ENCODE results near the gene HNRNPR. TPM values are rescaled to one million over a fixed set of nuclear protein-coding genes. Genes with fewer than 3 reads are reported as not detected.
"Not testable (repeated sequence)": the region's sequence is repeated elsewhere in the genome, so short reads cannot be mapped to it uniquely, and the experiment has no call there.

Gene HNRNPR
- total RNA-seq, 1 donor from 2014 or later: 146 TPM

GRCh38 chr1:23274134-23274505, 70.0 kb downstream of the HNRNPR start:
- H3K9me3 Mint-ChIP-seq (ENCODE audit: unreplicated experiment): no peaks in the 10 kb centered on the region
- no peak overlapping the region for H3K27ac Mint-ChIP-seq (ENCODE audit: unreplicated experiment)
- no peaks in the 10 kb centered on the region for H3K27me3 Mint-ChIP-seq (ENCODE audit: unreplicated experiment)
- H3K4me1 Mint-ChIP-seq (ENCODE audit: unreplicated experiment): no peaks in the 10 kb centered on the region
- no peak for TF ChIP-seq CTCF (IDR thresholded peaks at IDR 0.05; ENCODE audit: unreplicated experiment)
- no peaks in the 10 kb centered on the region for H3K36me3 Mint-ChIP-seq (ENCODE audit: low read depth, unreplicated experiment)
- DNase-seq (ENCODE audit: low spot score): no peak
- H3K4me3 Mint-ChIP-seq (ENCODE audit: unreplicated experiment): no peak overlapping the region

- no peaks in the 10 kb centered on the region for H3K27me3 Mint-ChIP-seq (ENCODE audit: unreplicated experiment)
- H3K27ac Mint-ChIP-seq (ENCODE audit: unreplicated experiment): no peak overlapping the region
- H3K9me3 Mint-ChIP-seq (ENCODE audit: unreplicated experiment): no peaks in the 10 kb centered on the region
- no peak for TF ChIP-seq CTCF (IDR thresholded peaks at IDR 0.05; ENCODE audit: unreplicated experiment)
- no peaks in the 10 kb centered on the region for H3K4me1 Mint-ChIP-seq (ENCODE audit: unreplicated experiment)
- no peak for DNase-seq (ENCODE audit: low spot score)
- no peak overlapping the region for H3K4me3 Mint-ChIP-seq (ENCODE audit: unreplicated experiment)
- H3K36me3 Mint-ChIP-seq (ENCODE audit: low read depth, unreplicated experiment): no peaks in the 10 kb centered on the region
Observed at GRCh38 chr1:23273450-23274133, 70.5 kb downstream of the HNRNPR start.

GRCh38 chr1:23263380-23263887, 80.7 kb downstream of the HNRNPR start:
- TF ChIP-seq CTCF (IDR thresholded peaks at IDR 0.05; ENCODE audit: unreplicated experiment): no peak
- H3K27ac Mint-ChIP-seq (ENCODE audit: unreplicated experiment): no peak overlapping the region
- no peak for DNase-seq (ENCODE audit: low spot score)
- H3K9me3 Mint-ChIP-seq (ENCODE audit: unreplicated experiment): no peaks in the 10 kb centered on the region
- no peak overlapping the region for H3K4me3 Mint-ChIP-seq (ENCODE audit: unreplicated experiment)
- H3K36me3 Mint-ChIP-seq (ENCODE audit: low read depth, unreplicated experiment): no peaks in the 10 kb centered on the region
- H3K27me3 Mint-ChIP-seq (ENCODE audit: unreplicated experiment): no peaks in the 10 kb centered on the region
- H3K4me1 Mint-ChIP-seq (ENCODE audit: unreplicated experiment): peaks cover 7% of the 10 kb centered on the region

GRCh38 chr1:23258082-23258481, 86.0 kb downstream of the HNRNPR start:
- not testable (repeated sequence) for H3K27ac Mint-ChIP-seq (ENCODE audit: unreplicated experiment); H3K36me3 Mint-ChIP-seq (ENCODE audit: low read depth, unreplicated experiment); H3K4me3 Mint-ChIP-seq (ENCODE audit: unreplicated experiment); DNase-seq (ENCODE audit: low spot score); H3K4me1 Mint-ChIP-seq (ENCODE audit: unreplicated experiment); H3K27me3 Mint-ChIP-seq (ENCODE audit: unreplicated experiment); H3K9me3 Mint-ChIP-seq (ENCODE audit: unreplicated experiment)

GRCh38 chr1:23257371-23257770, 86.7 kb downstream of the HNRNPR start:
- not testable (repeated sequence) for H3K27ac Mint-ChIP-seq (ENCODE audit: unreplicated experiment); H3K27me3 Mint-ChIP-seq (ENCODE audit: unreplicated experiment); H3K9me3 Mint-ChIP-seq (ENCODE audit: unreplicated experiment); DNase-seq (ENCODE audit: low spot score); H3K36me3 Mint-ChIP-seq (ENCODE audit: low read depth, unreplicated experiment); H3K4me3 Mint-ChIP-seq (ENCODE audit: unreplicated experiment); H3K4me1 Mint-ChIP-seq (ENCODE audit: unreplicated experiment)

Other genes with a start within 250 kb of the HNRNPR start
- 103 TPM for gene LUZP1, start 175.4 kb downstream of the HNRNPR start, total RNA-seq (ENCODE audit: unreplicated experiment)
- 0.54 TPM for gene HTR1D, start 126.8 kb downstream of the HNRNPR start, total RNA-seq (ENCODE audit: unreplicated experiment)
- gene ZNF436, start 25.6 kb upstream of the HNRNPR start, total RNA-seq (ENCODE audit: unreplicated experiment): 26.0 TPM
- gene TCEA3, start 80.5 kb upstream of the HNRNPR start, total RNA-seq (ENCODE audit: unreplicated experiment): 9.7 TPM
- gene ASAP3, start 139.9 kb upstream of the HNRNPR start, total RNA-seq (ENCODE audit: unreplicated experiment): 36.4 TPM
- 0.69 TPM for gene E2F2, start 186.9 kb upstream of the HNRNPR start, total RNA-seq (ENCODE audit: unreplicated experiment)
- gene ID3, start 215.2 kb upstream of the HNRNPR start, total RNA-seq (ENCODE audit: unreplicated experiment): 240 TPM

All from endothelial cell (in vitro differentiated cells).